Glomerular endothelial cell (primary cell): ENCODE measurements around the gene GATA2. TPM values are rescaled to one million over a fixed set of nuclear protein-coding genes. Genes with fewer than 3 reads are reported as not detected.

Experiments used
- DNase-seq: peaks from one replicate; pipeline ENCODE4 v3.0.0-alpha.2; 2011; ENCODE audit warnings: low read depth, low spot score; ENCODE audit errors: extremely low read depth
- total RNA-seq: library from RNA; depleted of rRNA; stranded (reverse); fragments of >200 nt; gene quantifications from 2 replicates; pipeline ENCODE4 v1.2.3, GENCODE V29; 2015

Gene GATA2
- total RNA-seq, 1 donor from 2014 or later = 46.6 TPM

DNA sequence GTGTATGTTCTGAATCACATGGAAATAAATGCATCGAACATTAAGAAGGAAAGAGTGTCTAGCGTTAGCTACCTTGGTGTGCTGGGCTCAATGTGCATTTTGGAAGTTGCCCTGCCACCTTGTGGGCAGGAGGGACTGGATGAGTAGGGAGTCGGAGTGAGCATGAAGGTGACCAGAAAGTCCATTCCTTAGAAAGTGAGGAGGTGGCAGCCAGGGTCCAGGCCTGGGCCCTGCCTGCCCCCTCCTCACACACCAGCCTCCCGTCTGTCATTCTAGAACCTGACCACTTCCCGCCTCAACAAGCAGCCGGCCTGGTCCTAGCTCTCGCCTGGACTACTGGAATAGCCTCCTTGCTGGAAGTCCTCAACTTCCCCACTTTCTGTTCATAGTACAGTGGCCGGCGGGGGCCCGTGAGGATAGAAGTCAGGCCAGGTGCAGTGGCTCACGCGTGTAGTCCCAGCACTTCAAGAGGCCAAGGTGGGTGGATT is 10.2 kb upstream of the GATA2 start:
- DNase-seq = no peak

GRCh38 chr3:128502712-128503111 is 9.7 kb upstream of the GATA2 start:
- no peak for DNase-seq

GRCh38 chr3:128501431-128501830 is 8.4 kb upstream of the GATA2 start:
- no peak for DNase-seq

GRCh38 chr3:128500556-128500955 is 7.6 kb upstream of the GATA2 start:
- DNase-seq = no peak

GRCh38 chr3:128499724-128500275 is 6.8 kb upstream of the GATA2 start:
- no peak for DNase-seq

- no peak for DNase-seq
Measured at GRCh38 chr3:128498901-128499530, 6.0 kb upstream of the GATA2 start.

GRCh38 chr3:128498127-128498626 is 5.2 kb upstream of the GATA2 start:
- no peak for DNase-seq

GRCh38 chr3:128497305-128498126 is 4.5 kb upstream of the GATA2 start:
- DNase-seq = no peak

DNA sequence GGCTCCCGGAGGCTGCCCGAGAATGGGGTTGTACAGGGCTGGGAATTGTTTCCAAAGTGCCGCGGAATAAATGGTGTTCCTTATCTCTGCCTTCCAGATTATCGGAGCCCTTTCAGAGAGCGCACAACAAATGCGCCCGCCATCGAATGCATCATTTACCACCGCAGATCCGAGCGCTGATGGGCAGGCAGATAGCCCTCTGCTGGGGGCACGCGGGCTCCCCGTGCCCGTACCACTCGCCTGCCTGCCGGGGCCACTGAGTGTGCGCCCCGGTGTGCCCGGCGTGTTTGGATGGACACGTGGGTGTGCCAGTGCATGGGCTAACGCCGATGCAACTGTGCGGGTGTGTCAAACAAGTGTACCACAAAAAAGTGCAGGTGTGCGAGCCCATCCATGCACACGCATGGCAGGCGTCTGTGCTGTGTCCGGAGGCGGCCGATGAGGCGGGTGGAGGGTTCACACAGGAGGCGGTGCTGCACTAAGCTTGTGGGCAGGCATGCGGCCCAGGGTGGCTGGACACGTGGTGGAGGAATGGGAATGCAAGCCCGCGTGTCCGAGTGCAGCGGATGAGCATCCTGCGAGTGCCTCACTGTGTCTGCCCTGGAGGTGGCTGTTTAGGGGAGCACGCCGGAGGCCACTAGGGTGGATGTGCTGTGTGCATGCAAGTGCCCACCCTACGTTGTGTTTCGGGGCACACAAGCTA is 3.8 kb upstream of the GATA2 start:
- DNase-seq = no peak

- DNase-seq = no peak
Measured at GRCh38 chr3:128496019-128496601, 3.1 kb upstream of the GATA2 start.

- no peak for DNase-seq
Measured at GRCh38 chr3:128495435-128495970, 2.5 kb upstream of the GATA2 start.

- no peak for DNase-seq
Measured at GRCh38 chr3:128494367-128494650, 1.3 kb upstream of the GATA2 start.

DNA sequence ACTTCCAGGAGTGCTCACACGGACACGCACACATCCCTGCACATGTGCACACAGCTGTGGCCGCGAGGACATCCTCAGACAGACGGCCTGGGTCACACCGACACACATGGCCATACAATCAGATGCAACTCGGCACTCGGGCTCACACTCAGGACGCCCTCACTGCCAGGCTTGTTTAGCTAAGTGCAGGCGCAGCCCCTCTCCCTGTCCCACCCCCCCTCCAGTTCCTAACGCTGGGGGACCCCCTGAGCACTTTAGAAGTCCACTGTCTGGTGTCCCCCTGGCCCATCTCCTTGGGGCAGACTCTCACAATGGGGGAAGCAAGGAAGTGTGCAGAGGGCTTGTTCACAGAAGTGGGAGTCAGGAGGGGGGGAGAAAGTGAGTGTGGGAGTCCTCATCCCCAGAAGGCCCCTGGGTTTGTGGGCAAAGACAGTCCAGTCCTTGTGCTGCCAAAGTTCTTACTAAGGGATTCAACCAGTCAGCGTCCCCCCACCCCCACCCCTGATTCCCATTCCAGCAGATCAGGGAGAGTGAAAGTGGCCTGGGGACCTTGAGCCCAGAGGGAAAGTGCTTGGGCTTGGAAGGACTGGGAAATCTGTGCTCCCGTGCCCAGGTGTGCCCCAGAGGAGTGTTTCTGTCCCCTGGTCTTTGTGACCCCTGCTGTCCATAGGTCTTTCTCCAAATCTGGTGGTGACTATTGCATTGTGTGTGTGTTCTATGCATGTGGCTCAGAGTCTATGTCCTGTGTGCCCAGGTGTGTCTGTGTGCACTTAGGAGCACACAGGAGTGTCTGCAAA is 767 bp upstream of the GATA2 start:
- no peak for DNase-seq

DNA sequence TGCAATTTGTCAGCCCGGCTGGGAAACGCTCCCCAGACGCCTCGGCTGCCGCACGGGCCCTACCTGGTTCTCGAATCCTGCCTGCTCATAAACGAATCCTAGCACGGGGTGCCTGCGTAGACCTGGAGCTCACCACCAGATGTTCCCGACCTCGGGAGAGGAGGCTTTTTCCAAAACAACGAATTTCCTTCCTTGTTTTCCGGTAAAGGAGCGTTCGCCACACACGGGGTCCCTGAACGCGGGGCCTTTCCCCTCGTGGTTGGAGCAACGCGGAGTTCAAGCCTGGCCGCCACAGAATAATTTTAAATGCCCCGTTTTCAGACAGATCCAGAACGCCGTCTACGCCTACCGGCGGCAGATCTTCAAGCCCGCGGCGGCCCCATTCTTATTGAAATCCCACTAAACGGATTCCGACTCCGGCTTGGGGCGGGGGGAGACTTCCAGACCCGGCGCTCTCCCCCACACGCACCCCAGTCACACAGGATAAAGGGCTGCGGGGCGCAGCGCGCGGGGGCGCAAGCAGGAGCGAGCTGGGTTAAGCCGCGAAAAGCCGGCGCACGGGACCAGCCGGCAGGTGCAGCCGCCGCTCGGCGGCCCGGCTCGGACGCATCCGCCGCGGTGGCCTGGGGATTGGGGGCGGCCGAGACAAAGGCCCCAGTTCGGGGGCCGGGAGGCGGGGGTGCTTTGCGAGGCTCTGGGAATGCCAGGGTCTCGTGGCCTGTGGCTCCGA is 895 bp downstream of the GATA2 start:
- DNase-seq = no peak

DNA sequence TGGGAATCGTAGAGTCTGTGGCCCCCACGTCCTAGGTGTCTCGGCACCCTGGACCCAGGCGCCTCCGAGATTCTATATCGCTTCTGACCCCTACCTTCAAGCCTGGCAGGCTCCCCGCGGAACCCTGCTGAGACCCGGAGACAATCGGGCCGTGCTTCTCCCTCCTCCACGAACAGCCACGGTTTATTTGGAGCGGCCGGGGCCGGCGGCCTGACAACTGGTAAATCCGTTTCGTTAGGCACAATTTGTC is 1.4 kb downstream of the GATA2 start:
- no peak for DNase-seq

GRCh38 chr3:128490915-128491690 is 1.9 kb downstream of the GATA2 start:
- DNase-seq = no peak

DNA sequence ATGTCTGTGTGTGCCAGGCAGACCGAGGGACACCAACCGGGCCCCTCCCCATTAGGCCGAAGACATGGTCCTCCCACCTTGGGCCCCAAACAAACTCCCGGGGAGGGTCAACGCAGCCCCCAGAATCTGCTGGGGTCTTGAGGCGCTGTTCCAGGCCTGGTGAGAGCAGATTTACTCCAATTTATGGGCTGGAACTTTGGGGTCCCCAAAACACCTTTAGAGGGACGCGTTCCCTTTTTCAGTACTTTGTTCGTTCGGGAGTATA is 2.4 kb downstream of the GATA2 start:
- DNase-seq = no peak

GRCh38 chr3:128489927-128490649 is 2.9 kb downstream of the GATA2 start:
- no peak for DNase-seq

DNA sequence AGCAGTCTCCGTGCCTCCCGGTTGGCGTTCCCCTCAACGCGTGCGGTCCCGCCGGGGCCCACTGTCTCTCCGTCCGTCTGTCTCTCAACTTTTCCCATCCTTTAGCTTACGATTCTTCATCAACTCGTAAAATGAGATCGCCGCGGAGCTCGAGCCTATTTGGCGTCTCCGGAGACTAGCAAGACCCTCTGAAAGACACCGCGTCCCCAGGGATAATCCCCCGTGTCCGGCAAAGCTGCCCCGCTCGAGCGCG is 3.4 kb downstream of the GATA2 start:
- no peak for DNase-seq
